ENCODE measurements around the gene SRPK1.

Gene SRPK1

GRCh38 chr6:35810971-35811698 lies 109.8 kb downstream of the SRPK1 start:
- no peak for DNase-seq

GRCh38 chr6:35809809-35810208 lies 111.1 kb downstream of the SRPK1 start:
- DNase-seq = no peak

GRCh38 chr6:35808688-35809087 lies 112.2 kb downstream of the SRPK1 start:
- no peak for DNase-seq

- DNase-seq = no peak
Measured at GRCh38 chr6:35804996-35805736, 115.7 kb downstream of the SRPK1 start, which contains the start of gene LHFPL5. LHFPL5 (plus strand) TSS chr6:35805352; CDS start chr6:35805671, 319 bp downstream.

GRCh38 chr6:35801148-35801547 lies 119.8 kb downstream of the SRPK1 start:
- DNase-seq = no peak

GRCh38 chr6:35798706-35799105 lies 122.2 kb downstream of the SRPK1 start:
- no peak for DNase-seq

GRCh38 chr6:35797837-35798526 lies 122.9 kb downstream of the SRPK1 start:
- DNase-seq = no peak

- no peak for DNase-seq
Measured at GRCh38 chr6:35796236-35796635, 124.7 kb downstream of the SRPK1 start.

- DNase-seq = no peak
Measured at GRCh38 chr6:35795453-35796071, 125.3 kb downstream of the SRPK1 start.

- DNase-seq = no peak
Measured at GRCh38 chr6:35794536-35795452, 126.1 kb downstream of the SRPK1 start.

GRCh38 chr6:35790683-35791082 lies 130.2 kb downstream of the SRPK1 start:
- no peak for DNase-seq

- DNase-seq = no peak
Measured at GRCh38 chr6:35788423-35788982, 132.4 kb downstream of the SRPK1 start.

GRCh38 chr6:35787266-35788218 lies 133.4 kb downstream of the SRPK1 start:
- no peak for DNase-seq

GRCh38 chr6:35786810-35787209 lies 134.1 kb downstream of the SRPK1 start:
- DNase-seq = no peak

- DNase-seq = no peak
Measured at GRCh38 chr6:35786272-35786671, 134.6 kb downstream of the SRPK1 start.

GRCh38 chr6:35784200-35784599 lies 136.7 kb downstream of the SRPK1 start:
- no peak for DNase-seq

Measured in cerebellar nuclear complex (tissue), 1 donor.